Measurements from ENCODE around the gene SLC35B3.
"Not testable (repeated sequence)": the region's sequence is repeated elsewhere in the genome, so short reads cannot be mapped to it uniquely, and the experiment has no call there.

Gene SLC35B3

DNA sequence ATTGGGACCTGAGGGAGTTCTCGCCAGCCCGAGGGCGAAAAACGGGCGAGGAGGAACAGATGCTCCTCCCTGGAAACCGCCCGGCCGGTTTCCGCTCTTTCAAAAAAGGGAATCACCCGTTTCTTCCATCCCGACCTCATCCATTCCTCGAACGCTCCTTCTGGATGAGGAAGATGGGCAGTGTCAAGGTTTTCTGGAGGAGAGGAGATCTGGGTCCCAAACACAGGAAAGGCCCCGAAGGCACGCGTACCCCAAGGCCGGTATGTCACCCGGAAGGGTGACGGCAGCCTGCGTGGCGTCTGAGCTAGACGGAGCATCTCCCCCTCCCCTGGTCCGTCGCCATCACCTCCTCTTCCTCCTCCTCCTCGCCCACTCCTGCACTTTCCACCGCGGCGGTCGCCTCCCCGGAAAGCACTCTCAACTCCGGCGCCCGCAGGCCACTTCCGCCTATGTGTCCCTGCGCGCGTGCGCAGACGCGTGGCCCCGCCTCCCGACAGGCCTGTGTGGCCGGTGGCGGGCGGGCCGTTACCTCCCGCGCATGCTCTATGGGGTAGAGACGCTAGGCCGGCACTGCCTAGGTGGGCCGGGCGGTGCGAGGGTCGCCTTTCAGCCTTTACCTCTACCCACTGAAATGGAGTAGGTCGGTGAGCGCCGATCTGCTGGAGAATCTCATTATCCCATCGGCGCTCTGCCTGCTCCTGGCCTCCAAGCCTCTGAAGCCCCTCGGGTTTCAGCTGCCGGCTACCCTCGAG is at the start of gene SLC35B3:
SLC35B3 (minus strand) TSS at position 453 of the 752 bp plus-strand sequence.
- in situ Hi-C loops (cut with HindIII; ENCODE audit: low sequenced_read_pairs) = no loop called here

DNA sequence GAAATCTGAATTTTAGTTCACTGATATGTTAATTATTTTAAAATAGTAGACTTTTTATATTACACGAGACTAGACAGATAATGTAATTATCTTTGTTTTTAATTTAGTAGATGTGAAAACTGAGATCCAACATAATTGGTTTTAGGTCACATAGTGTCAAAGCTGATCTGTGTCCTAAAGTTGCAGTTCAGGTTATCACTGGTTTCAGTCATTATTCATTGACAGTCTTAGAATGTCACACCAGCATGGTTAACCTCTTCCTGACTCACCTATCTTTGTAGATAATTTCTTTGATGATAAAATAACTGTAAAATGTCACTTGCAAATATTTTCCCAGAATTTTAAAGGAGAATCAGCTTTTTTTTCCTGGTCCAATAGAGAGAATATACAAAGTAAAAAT is 48.3 kb upstream of the SLC35B3 start:
- in situ Hi-C loops (cut with HindIII; ENCODE audit: low sequenced_read_pairs) = no loop called here

GRCh38 chr6:8481727-8482126 is 46.4 kb upstream of the SLC35B3 start:
- in situ Hi-C loops (cut with HindIII; ENCODE audit: low sequenced_read_pairs) = no loop called here

GRCh38 chr6:8478418-8478817 is 43.1 kb upstream of the SLC35B3 start:
- in situ Hi-C loops (cut with HindIII; ENCODE audit: low sequenced_read_pairs) = no loop called here

GRCh38 chr6:8476656-8477055 is 41.3 kb upstream of the SLC35B3 start:
- in situ Hi-C loops (cut with HindIII; ENCODE audit: low sequenced_read_pairs) = no loop called here

- in situ Hi-C loops (cut with HindIII; ENCODE audit: low sequenced_read_pairs) = no loop called here
Measured at GRCh38 chr6:8468552-8469356, 33.4 kb upstream of the SLC35B3 start.

GRCh38 chr6:8462694-8463093 is 27.3 kb upstream of the SLC35B3 start:
- in situ Hi-C loops (cut with HindIII; ENCODE audit: low sequenced_read_pairs) = no loop called here

GRCh38 chr6:8462169-8462568 is 26.8 kb upstream of the SLC35B3 start:
- in situ Hi-C loops (cut with HindIII; ENCODE audit: low sequenced_read_pairs) = no loop called here

GRCh38 chr6:8446391-8446790 is 11.0 kb upstream of the SLC35B3 start:
- in situ Hi-C loops (cut with HindIII; ENCODE audit: low sequenced_read_pairs) = no loop called here

DNA sequence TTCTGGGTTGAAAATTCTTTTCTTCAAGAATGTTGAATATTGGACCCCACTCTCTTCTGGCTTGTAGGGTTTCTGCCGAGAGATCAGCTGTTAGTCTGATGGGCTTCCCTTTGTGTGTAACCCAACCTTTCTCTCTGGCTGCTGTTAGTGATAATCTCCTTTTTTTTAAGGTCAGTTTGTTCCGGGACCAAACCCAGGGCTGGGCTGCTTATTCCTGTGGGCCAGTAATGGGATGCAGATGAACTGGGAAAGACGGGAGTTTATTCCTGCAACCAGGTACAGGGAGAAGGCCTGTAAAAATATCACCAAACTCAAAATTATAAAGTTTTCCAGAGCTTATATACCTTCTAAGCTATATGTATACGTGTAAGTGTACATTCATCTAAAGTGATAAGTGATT is 10.6 kb upstream of the SLC35B3 start:
- in situ Hi-C loops (cut with HindIII; ENCODE audit: low sequenced_read_pairs) = not testable (repeated sequence)

DNA sequence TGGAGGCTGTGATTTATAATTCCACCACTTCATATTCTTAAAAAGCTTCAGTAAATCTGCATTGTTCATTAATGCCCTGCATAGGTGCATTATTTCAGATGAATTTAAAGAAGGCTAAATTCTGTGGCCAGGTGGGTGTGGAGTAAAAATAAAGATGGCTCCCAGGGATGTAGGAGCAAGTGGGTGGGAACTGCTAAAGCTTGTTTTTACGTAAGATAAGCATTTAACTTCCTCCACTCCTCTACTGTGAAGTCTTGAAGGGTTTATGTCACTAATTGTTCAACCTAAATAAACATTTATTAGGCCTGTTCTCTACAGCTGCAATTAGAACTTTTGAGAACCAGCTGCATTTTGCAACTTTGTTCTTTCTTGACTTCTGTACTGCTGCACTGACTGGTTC is 6.8 kb upstream of the SLC35B3 start:
- in situ Hi-C loops (cut with HindIII; ENCODE audit: low sequenced_read_pairs) = no loop called here

GRCh38 chr6:8441452-8441851 is 6.1 kb upstream of the SLC35B3 start:
- in situ Hi-C loops (cut with HindIII; ENCODE audit: low sequenced_read_pairs) = no loop called here

GRCh38 chr6:8439601-8440268 is 4.4 kb upstream of the SLC35B3 start:
- in situ Hi-C loops (cut with HindIII; ENCODE audit: low sequenced_read_pairs) = no loop called here

GRCh38 chr6:8437813-8438212 is 2.5 kb upstream of the SLC35B3 start:
- in situ Hi-C loops (cut with HindIII; ENCODE audit: low sequenced_read_pairs) = no loop called here

- in situ Hi-C loops (cut with HindIII; ENCODE audit: low sequenced_read_pairs) = no loop called here
Measured at GRCh38 chr6:8436966-8437365, 1.6 kb upstream of the SLC35B3 start.

- in situ Hi-C loops (cut with HindIII; ENCODE audit: low sequenced_read_pairs) = no loop called here
Measured at GRCh38 chr6:8435845-8436168, 462 bp upstream of the SLC35B3 start.

DNA sequence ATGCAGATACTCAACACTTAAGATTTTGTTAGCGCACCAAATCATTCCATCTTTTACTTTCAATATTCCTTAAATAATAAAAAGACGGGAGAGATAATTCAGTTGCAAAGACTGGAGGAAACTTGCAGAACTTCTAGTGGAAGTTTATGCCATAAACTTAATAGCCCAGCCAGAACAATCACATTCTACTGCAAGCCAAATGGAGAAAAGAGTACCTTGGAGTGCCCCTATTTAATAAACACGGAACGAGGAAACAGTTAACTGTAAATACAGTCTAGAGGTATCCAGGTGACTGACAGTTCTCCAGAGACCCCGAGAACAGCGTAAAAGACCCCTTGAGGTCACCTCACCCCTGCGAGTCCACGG is 635 bp downstream of the SLC35B3 start:
- in situ Hi-C loops (cut with HindIII; ENCODE audit: low sequenced_read_pairs) = no loop called here

- in situ Hi-C loops (cut with HindIII; ENCODE audit: low sequenced_read_pairs) = no loop called here
Measured at GRCh38 chr6:8432614-8433013, 2.7 kb downstream of the SLC35B3 start.

DNA sequence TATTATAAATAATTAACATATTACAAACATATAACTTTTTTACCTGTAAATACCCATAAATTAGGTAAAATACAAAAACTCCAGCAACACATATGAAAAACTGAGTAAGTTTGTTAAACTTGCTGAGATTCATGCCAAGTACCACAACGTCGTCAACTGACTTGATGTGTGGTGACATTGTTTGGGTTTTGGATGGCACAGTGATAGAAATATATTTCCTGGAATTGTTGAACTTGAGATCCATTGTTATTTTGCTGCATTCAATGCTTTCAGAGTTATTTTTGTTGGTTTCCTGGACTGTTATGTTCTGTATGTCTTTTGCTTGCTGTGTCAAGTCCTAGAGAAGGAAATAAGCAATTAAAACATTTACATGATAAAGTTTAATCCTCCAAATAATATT is 5.5 kb downstream of the SLC35B3 start:
- in situ Hi-C loops (cut with HindIII; ENCODE audit: low sequenced_read_pairs) = no loop called here

DNA sequence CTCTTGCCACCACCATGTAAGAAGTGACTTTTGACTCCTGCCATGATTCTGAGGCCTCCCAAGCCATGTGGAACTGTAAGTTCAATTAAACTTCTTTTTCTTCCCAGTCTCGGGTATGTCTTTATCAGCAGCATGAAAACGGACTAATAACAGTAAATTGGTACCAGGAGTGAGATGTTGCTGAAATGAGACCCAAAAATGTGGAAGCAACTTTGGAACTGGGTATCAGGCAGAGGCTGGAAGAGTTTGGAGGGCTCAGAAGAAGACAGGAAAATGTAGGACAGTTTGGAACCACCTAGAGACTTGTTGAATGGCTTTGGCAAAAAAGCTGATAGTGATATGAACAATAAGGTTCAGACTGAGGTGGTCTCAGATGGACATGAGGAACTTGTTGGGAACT is 8.8 kb downstream of the SLC35B3 start:
- in situ Hi-C loops (cut with HindIII; ENCODE audit: low sequenced_read_pairs) = not testable (repeated sequence)

- in situ Hi-C loops (cut with HindIII; ENCODE audit: low sequenced_read_pairs) = no loop called here
Measured at GRCh38 chr6:8420031-8420588, 15.2 kb downstream of the SLC35B3 start.

DNA sequence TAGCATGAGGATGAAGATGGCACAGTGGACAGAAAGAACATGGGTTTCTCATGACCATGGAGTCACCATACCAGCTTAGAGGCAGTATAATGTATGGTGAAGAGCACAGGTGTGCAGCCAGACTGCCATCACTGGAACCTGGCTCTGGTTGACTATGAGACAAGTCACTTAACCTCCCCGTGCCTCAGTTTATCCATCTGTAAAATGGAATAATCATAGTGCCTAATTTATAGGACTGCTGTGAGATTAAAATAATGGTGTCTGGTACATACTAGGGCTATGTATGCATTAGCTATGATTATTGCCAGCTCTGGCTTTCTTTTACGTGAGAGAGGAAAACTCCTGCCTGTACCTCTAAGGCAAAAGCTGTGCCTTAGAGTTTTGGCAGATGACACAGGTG is 19.4 kb downstream of the SLC35B3 start:
- in situ Hi-C loops (cut with HindIII; ENCODE audit: low sequenced_read_pairs) = no loop called here

All from DLD1 (cell line).